Right hindlimb (tissue), 1 donor: ENCODE measurements around the gene SUCLA2.
A peak's percentile ranks its signal among the peaks of the same experiment; 100 is the strongest.
"Not testable (repeated sequence)": the region's sequence is repeated elsewhere in the genome, so short reads cannot be mapped to it uniquely, and the experiment has no call there.

Source experiments
- DNase-seq: peaks from one replicate; pipeline ENCODE4 v3.0.0-alpha.2; 2018

SUCLA2 gene

DNA sequence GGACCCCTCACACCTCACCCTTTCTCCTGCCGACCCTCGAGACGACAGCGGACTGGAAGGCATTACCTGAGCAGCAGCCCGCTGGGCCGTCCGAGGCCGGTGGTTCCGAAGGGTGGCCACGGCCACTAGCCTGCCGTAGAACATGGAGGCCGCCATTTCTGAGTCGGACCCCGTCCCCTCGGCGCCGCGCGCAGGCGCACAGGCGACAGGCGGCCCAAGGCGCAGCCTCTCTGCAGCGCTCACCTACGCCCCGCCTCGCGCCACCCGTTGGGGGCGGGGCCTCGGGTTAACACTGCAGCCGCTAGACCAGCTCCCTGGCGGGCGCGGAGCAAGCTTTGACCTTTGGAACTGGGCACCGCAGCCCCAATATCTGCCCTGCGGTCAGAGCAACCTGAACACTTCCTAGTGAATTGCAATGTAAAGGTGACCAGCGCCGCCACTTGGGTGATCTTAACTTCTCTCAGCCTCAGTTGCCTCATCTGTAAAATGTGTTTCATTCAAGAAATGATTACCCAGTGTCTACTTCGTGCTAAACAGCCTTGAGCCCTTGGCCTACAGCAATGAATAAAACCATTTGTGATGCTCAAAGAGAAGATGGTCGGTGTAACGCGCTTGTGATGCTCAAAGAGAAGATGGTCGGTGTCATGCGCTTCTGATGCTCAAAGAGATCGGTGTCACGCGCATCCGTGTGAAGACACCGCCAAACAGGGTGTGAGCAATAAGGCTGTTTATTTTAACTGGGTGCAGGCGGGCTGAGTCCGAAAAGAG lies at the start of gene SUCLA2:
Gene SUCLA2 (minus strand): TSS at position 160 of the 768 bp plus-strand sequence. CDS start 4 bp downstream, at position 156.
- DNase-seq, result peak; percentile 94

GRCh38 chr13:48050550-48050949 lies 49.5 kb upstream of the SUCLA2 start:
- DNase-seq, result no peak

DNA sequence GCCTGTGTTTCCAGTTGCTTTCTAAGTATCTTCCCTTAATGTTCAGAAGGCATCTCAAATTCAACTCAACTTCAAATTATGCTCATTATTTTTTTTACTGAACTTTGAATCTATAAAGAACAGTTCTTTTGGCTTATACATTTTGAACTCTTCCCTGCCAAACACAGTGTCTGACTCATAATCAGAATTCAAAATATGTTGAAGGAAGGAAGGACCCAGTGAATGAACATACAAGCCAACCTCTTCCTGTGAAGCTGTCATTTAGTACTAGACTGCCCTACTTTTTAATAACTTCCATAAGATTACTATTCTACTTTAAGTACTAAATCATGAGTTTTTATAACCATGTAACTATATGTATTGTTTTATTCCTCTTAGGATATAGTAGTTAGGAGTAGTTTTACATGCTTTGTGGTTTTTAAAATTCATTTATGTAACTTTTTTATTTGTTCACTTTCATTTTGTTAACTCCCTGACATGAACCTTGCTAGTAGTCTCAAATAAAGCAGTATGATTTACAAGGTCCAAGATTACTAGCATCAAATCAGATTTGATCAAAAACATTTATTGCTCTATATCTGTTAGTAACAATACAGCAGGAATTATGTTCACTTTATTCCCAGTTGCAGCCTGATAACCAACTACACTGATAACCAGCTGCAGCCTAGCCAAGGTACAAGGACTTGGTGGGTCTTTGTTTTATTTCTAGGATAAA lies 42.9 kb upstream of the SUCLA2 start:
- DNase-seq, result no peak

DNA sequence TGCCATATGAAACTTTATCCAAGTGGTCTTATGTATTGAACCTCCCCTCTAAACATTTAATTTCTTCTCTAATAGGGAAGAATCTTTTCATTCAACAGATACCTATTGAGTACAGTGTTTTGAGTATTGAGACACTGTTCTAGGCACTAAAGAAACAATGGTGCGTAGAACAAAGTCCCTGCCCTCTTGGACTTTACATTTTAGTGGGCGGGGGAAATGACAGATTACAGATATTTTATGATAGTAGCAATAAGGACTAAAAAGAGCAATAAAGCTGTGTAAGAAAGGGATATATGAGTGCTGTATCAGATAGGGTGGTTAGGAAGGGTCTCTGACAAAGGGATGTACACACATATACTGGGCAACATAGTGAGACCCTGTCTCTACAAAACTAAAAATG lies 41.8 kb upstream of the SUCLA2 start:
- DNase-seq, result no peak

GRCh38 chr13:48040896-48041295 lies 39.8 kb upstream of the SUCLA2 start:
- DNase-seq, result no peak

- DNase-seq, result no peak
Observed at GRCh38 chr13:48040049-48040448, 39.0 kb upstream of the SUCLA2 start.

DNA sequence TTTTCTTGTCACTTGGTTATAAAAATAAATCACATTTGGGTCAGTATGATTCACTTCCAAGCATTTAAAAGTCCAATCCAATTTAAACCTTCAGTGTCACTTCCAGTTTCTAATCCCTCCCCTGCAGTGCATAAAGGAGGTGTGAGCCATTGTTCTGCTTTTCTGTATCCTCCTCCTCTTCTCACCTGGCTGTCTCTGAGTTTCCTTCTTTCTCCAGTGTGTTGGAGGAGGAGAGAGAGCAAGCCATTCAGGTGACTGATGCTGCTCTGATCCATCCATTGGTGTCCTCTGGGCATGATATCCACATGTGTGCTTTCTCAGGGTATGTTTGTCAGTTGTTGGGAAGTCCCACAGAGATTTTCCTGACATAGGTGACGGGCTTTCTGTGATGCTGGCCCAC lies 37.7 kb upstream of the SUCLA2 start:
- DNase-seq, result no peak

- peak; percentile 96 for DNase-seq
Observed at GRCh38 chr13:48037346-48038173, 36.5 kb upstream of the SUCLA2 start, which contains the start of gene NUDT15. TSS of gene NUDT15 (plus strand) at chr13:48037726. CDS start at chr13:48037747, 21 bp downstream.

- DNase-seq, result no peak
Observed at GRCh38 chr13:48029859-48030258, 28.8 kb upstream of the SUCLA2 start.

DNA sequence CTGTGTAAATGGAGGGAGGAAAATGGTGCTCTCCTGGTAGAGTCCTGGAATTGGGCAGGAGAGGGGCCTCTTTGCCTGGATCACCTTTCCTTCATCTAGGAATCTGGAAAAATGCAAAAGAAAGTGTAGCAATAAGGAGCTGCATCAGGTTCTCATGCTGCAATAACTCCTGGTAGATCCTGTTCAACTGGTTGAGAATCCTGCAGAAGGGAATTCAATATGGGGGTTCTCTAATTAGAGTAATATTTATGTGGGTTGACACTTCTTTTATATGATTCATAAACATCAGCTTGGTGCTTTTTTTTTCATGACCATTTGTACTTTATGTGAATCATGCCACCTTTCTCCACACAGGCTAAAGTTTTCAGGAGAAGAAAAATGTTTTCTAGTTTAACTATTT lies 27.0 kb upstream of the SUCLA2 start:
- DNase-seq, result no peak

DNA sequence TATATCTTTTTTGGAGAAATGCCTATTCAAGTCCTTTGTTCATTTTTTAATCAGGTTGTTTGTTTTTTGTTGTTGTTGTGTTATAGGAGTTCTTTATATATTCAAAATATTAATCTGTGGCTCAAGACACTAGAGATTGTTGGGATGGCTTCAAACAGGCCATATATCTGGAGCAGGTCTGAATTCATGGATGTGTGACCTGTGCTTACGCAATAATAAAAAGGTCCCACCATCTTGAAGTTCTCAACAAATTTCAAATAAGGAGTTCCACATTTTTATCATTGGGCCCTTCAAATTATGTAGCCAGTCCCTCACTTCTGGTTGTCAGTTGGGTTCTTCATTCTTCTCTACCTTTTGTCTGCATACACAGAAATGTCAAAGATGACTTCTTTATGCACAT lies 18.7 kb upstream of the SUCLA2 start:
- DNase-seq, result no peak

- DNase-seq, result no peak
Observed at GRCh38 chr13:48018637-48019036, 17.6 kb upstream of the SUCLA2 start.

GRCh38 chr13:48014359-48014758 lies 13.3 kb upstream of the SUCLA2 start:
- DNase-seq, result no peak

GRCh38 chr13:48012668-48013067 lies 11.6 kb upstream of the SUCLA2 start:
- DNase-seq, result no peak

DNA sequence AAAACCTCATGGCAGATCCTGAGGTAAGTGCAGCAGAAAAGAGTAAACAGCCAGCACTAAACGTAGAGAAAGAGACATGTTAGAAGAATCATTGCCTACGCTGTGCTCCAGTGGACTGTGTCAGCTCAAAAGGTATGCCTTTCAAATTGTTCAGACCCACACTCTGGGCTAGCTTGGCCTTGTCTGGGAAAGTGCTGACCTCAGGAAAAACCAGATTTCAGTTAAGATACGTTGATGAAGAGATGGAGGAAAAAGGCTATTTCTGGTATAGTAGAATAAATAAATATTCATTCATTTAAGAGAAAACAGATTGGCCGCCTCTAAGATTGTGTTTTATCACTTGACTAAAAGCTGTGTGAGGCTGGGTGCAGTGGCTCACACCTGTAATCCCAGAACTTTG lies 9.6 kb upstream of the SUCLA2 start:
- DNase-seq, result no peak

DNA sequence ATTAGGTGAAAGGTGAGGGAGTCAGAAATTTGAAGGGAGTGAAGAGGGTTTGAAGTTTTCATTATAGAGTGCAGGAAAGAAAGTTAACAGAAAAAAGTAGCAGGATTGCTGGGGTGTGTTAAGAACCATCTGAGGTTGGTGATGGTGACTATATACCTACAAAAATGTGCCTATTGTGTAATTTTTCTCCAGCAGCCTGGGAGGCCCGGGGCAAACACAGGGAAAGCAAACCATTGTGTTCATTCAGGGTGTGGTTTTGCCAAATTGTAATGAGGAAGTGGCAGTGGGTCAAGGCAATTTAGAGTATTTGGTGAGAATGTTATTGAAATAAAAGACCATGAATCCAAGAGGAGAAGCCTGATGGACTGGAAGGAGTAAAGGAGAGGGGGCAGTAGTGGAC lies 8.2 kb upstream of the SUCLA2 start:
- DNase-seq, result no peak

DNA sequence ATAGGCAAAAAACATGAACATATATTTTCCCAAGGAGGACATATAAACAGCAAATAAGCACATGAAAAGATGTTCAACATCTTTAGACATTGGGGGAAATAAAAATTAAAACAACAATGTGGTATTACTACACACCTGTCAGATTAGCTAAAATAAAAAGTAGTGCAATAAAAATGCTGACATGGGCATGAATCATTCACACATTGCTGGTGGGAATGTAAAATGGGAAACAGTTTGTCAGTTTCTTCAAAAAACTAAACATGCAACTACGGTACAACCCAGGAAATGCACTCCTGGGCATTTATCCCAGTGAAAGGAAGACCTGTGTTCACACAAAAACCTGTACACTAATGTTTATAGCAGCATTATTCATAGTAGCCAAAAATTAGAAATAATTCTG lies 5.3 kb upstream of the SUCLA2 start:
- no peak for DNase-seq

- no peak for DNase-seq
Observed at GRCh38 chr13:48004201-48004600, 3.1 kb upstream of the SUCLA2 start.

GRCh38 chr13:48001999-48002398 lies 926 bp upstream of the SUCLA2 start:
- DNase-seq, result not testable (repeated sequence)

- DNase-seq, result peak; percentile 51
Observed at GRCh38 chr13:48000559-48001113, 437 bp downstream of the SUCLA2 start.

DNA sequence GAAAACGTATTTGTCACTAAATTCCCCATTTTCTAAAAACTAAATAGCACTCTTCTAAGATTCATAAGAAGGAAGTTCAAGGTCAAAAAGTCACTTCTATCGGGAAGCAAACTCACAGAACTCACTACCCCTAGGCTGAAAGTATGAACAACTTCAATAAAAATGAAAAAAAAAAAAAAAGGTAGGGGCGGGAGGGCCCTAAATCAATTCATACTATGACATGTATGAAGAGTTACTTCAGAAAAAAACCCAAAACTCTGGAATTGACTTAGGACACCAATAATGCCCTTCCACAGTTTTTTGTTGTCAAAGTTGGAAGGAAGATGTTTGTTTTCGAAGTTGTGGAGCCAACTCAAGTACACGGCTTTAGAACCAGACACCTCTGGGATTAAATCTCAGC lies 1.1 kb downstream of the SUCLA2 start:
- DNase-seq, result no peak

DNA sequence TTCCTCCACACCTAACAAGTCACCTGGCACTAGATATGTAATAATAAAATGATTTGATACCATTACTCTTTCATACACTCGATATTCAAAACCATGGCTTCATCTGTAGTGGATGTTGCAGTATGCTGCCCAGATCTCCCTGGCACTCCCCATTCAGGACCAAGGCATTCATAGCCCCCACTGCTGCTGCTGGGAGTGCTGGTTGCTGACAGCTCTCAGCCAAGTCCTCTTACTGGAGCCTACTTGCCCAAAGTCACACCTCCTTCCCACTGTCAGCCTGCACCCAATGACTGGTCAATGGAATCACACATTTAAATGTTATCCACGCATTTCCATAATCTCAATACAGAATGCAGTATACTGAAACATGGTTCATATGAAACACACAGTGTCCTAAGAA lies 3.7 kb downstream of the SUCLA2 start:
- no peak for DNase-seq

GRCh38 chr13:47991859-47992258 lies 9.2 kb downstream of the SUCLA2 start:
- no peak for DNase-seq
